KMS-11 (cell line): Measurements from ENCODE around the gene PLA2G2F.

Source experiments
- H2AFZ ChIP-seq: fragments of 200-600 bp; sonication (generic); 2 replicates; pipeline ENCODE4 v1.6.1; 2016; ENCODE audit warnings: antibody characterized with exemption, mixed run types, low read depth
- H3K27ac ChIP-seq: fragments of 200-600 bp; sonication (generic); 2 replicates; pipeline ENCODE4 v1.6.1; 2016; ENCODE audit warnings: mild to moderate bottlenecking, mixed run types
- H3K27me3 ChIP-seq: fragments of 200-600 bp; sonication (generic); 2 replicates; pipeline ENCODE4 v1.6.1; 2017; ENCODE audit warnings: mild to moderate bottlenecking, low read depth, mixed run types, moderate library complexity; ENCODE audit not compliant: insufficient read depth
- H3K36me3 ChIP-seq: fragments of 200-600 bp; sonication (generic); 2 replicates; pipeline ENCODE4 v1.6.1; 2017; ENCODE audit warnings: mild to moderate bottlenecking, mixed run types; ENCODE audit not compliant: insufficient read depth
- H3K4me1 ChIP-seq: fragments of 200-600 bp; sonication (generic); 2 replicates; pipeline ENCODE4 v1.6.1; 2016; ENCODE audit warnings: mild to moderate bottlenecking, low read depth, mixed run types; ENCODE audit not compliant: poor library complexity, severe bottlenecking
- H3K4me2 ChIP-seq: fragments of 200-600 bp; sonication (generic); 2 replicates; pipeline ENCODE4 v1.7.0; 2016; ENCODE audit warnings: mild to moderate bottlenecking, mixed run types
- H3K4me3 ChIP-seq: fragments of 200-600 bp; sonication (generic); IDR thresholded peaks from 2 replicates; pipeline ENCODE4 v1.6.1; 2017; ENCODE audit warnings: low read depth, low read length, mixed read lengths; ENCODE audit not compliant: insufficient read depth
- H3K79me2 ChIP-seq: fragments of 200-600 bp; sonication (generic); 2 replicates; pipeline ENCODE4 v1.6.1; 2016; ENCODE audit warnings: low read depth, mixed run types; ENCODE audit not compliant: insufficient read depth
- H3K9ac ChIP-seq: fragments of 200-600 bp; sonication (generic); 2 replicates; pipeline ENCODE4 v1.6.1; 2016; ENCODE audit warnings: mild to moderate bottlenecking, mixed run types
- H4K20me1 ChIP-seq: fragments of 200-600 bp; sonication (generic); 2 replicates; pipeline ENCODE4 v1.6.1; 2016; ENCODE audit warnings: mild to moderate bottlenecking, mixed run types; ENCODE audit not compliant: insufficient read depth
- TF ChIP-seq, protein P1 (sequence below): fragments of 200-600 bp; sonication (generic); conservative IDR thresholded peaks from 2 replicates; pipeline ENCODE4 v1.6.1; 2017; ENCODE audit warnings: low read depth, mild to moderate bottlenecking, antibody characterized with exemption, low read length, moderate library complexity, mixed read lengths

PLA2G2F gene, protein sequence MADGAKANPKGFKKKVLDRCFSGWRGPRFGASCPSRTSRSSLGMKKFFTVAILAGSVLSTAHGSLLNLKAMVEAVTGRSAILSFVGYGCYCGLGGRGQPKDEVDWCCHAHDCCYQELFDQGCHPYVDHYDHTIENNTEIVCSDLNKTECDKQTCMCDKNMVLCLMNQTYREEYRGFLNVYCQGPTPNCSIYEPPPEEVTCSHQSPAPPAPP

DNA sequence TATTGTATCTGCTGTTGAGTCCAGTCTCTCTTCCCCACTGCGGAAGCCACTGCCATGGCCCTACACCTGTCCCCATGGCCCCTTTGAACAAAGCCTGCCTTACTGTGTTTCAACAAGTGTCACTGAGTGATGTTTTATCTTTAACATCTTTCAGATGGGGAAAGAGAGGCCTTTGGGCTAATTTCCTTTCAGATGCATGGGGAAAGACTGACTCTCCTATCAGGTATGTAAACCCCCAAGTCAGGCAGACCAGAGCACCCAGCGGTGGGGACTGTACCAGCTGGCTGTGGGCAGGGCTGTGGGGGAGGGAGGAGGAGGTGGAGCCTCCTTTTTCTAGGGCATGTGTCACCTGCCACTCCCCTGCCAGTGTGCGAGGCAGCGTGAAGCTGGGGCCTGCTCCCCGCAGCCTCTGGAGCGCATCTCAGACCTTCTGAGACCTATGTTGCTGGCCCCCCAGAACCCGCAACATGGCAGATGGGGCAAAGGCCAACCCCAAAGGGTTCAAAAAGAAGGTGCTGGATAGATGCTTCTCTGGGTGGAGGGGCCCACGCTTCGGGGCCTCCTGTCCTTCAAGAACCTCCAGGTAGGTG is at the start of gene PLA2G2F:
Gene PLA2G2F, plus strand, starts transcription at position 363 of the 590 bp plus-strand sequence. Its CDS starts 105 bp downstream, at position 468.
- Histone ChIP-seq H3K27ac (no peak within 1 kb of the TSS), H4K20me1 (no peaks in the 10 kb centered on the region), H3K4me1 (no peaks in the 10 kb centered on the region), H3K9ac (no peak within 1 kb of the TSS), H3K4me3 (no peak within 1 kb of the TSS), H3K27me3 (peaks cover 12% of the 10 kb centered on the region), H2AFZ (no peak within 1 kb of the TSS), H3K79me2 (no peaks in the 10 kb centered on the region), H3K4me2 (no peak within 1 kb of the TSS), H3K36me3 (no peaks in the 10 kb centered on the region)
- TF ChIP-seq, protein P1, sequence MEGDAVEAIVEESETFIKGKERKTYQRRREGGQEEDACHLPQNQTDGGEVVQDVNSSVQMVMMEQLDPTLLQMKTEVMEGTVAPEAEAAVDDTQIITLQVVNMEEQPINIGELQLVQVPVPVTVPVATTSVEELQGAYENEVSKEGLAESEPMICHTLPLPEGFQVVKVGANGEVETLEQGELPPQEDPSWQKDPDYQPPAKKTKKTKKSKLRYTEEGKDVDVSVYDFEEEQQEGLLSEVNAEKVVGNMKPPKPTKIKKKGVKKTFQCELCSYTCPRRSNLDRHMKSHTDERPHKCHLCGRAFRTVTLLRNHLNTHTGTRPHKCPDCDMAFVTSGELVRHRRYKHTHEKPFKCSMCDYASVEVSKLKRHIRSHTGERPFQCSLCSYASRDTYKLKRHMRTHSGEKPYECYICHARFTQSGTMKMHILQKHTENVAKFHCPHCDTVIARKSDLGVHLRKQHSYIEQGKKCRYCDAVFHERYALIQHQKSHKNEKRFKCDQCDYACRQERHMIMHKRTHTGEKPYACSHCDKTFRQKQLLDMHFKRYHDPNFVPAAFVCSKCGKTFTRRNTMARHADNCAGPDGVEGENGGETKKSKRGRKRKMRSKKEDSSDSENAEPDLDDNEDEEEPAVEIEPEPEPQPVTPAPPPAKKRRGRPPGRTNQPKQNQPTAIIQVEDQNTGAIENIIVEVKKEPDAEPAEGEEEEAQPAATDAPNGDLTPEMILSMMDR, result no peak

DNA sequence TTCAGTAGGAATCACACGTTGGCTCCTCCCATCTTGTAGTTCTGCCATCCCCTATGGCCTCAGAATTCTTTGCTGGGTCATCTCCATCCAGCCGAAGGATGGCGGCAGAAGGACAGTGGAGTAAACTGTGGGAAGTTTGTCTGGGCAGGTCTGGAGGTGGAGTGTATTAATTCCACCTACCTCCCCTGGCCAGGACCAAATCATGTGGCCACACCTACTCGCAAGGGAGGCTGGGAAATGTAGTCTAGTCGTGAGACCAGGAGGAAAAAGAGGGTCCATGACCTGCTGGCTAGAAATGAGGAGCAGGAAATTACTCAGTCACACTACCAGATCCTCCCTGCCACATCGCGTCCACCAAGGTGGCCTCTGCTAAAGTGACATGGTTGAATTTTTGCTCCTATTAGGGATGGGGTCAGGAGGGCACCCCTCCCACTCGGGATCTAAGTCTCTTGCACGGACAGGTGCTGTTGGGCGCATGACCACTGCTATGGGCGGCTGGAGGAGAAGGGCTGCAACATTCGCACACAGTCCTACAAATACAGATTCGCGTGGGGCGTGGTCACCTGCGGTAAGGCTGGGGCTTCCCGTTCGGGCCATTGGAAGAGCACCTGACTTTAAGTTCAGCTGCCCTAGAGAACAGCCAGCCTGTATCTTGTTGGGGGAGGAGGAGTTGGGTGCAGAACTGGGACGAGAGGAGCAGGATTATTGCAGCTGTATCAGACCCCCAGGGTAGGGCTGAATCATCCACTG is 49.6 kb upstream of the PLA2G2F start:
- Histone ChIP-seq H3K79me2 (no peaks in the 10 kb centered on the region), H2AFZ (no peak overlapping the region), H3K36me3 (no peaks in the 10 kb centered on the region), H3K4me2 (no peak overlapping the region), H3K4me1 (no peaks in the 10 kb centered on the region), H3K27ac (no peak overlapping the region), H3K4me3 (no peak overlapping the region), H3K27me3 (peaks cover 30% of the 10 kb centered on the region), H4K20me1 (no peaks in the 10 kb centered on the region), H3K9ac (no peak overlapping the region)
- TF ChIP-seq, protein P1, result no peak

DNA sequence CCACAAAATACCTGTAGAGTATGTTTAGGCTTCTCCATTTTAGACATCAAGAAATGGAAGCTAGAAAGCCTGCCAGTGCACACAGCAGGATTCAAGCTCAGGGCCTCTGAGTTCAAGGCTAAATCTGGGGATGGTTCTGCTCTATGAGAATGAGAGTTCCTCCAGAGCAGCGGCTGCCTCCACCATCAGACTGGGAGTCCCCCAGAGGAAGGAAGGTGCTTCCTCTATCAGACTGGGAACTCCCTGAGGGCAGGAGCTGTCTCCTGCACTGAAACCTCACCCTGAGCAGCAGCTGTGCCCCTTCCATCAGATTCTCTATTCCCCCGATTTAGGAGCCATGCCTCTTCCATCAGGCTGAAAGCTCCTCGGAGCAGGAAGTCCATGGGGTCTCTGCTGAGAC is 49.0 kb upstream of the PLA2G2F start:
- TF ChIP-seq, protein P1, result no peak
- H3K9ac ChIP-seq, result no peak overlapping the region
- no peak overlapping the region for H3K4me3 ChIP-seq
- no peaks in the 10 kb centered on the region for H3K4me1 ChIP-seq
- no peaks in the 10 kb centered on the region for H4K20me1 ChIP-seq
- H3K4me2 ChIP-seq, result no peak overlapping the region
- no peaks in the 10 kb centered on the region for H3K79me2 ChIP-seq
- no peak overlapping the region for H3K27ac ChIP-seq
- H3K27me3 ChIP-seq, result peaks cover 27% of the 10 kb centered on the region
- no peaks in the 10 kb centered on the region for H3K36me3 ChIP-seq
- no peak overlapping the region for H2AFZ ChIP-seq

DNA sequence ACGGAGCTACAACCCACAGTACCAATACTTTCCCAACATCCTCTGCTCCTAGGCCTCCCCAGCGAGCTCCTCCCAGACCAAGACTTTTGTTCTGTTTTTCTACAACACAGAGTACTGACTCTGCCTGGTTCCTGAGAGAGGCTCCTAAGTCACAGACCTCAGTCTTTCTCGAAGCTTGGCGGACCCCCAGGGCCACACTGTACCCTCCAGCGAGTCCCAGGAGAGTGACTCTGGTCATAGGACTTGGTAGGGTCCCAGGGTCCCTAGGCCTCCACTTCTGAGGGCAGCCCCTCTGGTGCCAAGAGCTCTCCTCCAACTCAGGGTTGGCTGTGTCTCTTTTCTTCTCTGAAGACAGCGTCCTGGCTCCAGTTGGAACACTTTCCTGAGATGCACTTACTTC is 48.5 kb upstream of the PLA2G2F start:
- Histone ChIP-seq H2AFZ (no peak overlapping the region), H3K4me3 (no peak overlapping the region), H3K36me3 (no peaks in the 10 kb centered on the region), H3K27me3 (peaks cover 22% of the 10 kb centered on the region), H3K79me2 (no peaks in the 10 kb centered on the region), H3K27ac (no peak overlapping the region), H3K9ac (no peak overlapping the region), H3K4me2 (no peak overlapping the region), H3K4me1 (no peaks in the 10 kb centered on the region), H4K20me1 (no peaks in the 10 kb centered on the region)
- TF ChIP-seq, protein P1, result no peak
